ENCODE results near the gene CCL27. TPM values are rescaled to one million over a fixed set of nuclear protein-coding genes. Genes with fewer than 3 reads are reported as not detected.

Gene CCL27
- total RNA-seq, 1 experiment from 2014 or later = 0.68 TPM

GRCh38 chr9:34675048-34675714, 12.7 kb upstream of the CCL27 start:
- peaks cover 5% of the 10 kb centered on the region; the same call in 1 of the 2 replicates for H3K9me3 Mint-ChIP-seq
- H3K4me1 Mint-ChIP-seq = peaks cover 5% of the 10 kb centered on the region
- peaks cover 6% of the 10 kb centered on the region; the same call in 1 of the 2 replicates for H3K27me3 Mint-ChIP-seq (ENCODE audit: low read depth)
- peak; percentile 92 for DNase-seq (ENCODE audit: low spot score)
- CTCF ChIA-PET = interaction anchor here (0.7 to 5.0 kb wide), 12 partner anchors 10 to 373 kb away, joined by 3 to 120 read pairs (median 4); partner anchors contain the start of genes CCL19, CCL27 and GALT
- no peak overlapping the region for H3K4me3 Mint-ChIP-seq
- peaks cover 4% of the 10 kb centered on the region for H3K36me3 Mint-ChIP-seq
- ATAC-seq = peak; percentile 99
- H3K27ac Mint-ChIP-seq = no peak overlapping the region
- TF ChIP-seq SP1 (CRISPR knock-in tag; conservative IDR thresholded peaks at IDR 0.05) (peak; percentile 39; the same call in 1 of the 2 replicates), HMGXB4 (CRISPR knock-in tag; IDR thresholded peaks at IDR 0.05) (0 out of 2 replicates have a peak, but pooled peaks have one; percentile 34), CREM (CRISPR knock-in tag; IDR thresholded peaks at IDR 0.05) (no peak)
- TF ChIP-seq, protein P1, sequence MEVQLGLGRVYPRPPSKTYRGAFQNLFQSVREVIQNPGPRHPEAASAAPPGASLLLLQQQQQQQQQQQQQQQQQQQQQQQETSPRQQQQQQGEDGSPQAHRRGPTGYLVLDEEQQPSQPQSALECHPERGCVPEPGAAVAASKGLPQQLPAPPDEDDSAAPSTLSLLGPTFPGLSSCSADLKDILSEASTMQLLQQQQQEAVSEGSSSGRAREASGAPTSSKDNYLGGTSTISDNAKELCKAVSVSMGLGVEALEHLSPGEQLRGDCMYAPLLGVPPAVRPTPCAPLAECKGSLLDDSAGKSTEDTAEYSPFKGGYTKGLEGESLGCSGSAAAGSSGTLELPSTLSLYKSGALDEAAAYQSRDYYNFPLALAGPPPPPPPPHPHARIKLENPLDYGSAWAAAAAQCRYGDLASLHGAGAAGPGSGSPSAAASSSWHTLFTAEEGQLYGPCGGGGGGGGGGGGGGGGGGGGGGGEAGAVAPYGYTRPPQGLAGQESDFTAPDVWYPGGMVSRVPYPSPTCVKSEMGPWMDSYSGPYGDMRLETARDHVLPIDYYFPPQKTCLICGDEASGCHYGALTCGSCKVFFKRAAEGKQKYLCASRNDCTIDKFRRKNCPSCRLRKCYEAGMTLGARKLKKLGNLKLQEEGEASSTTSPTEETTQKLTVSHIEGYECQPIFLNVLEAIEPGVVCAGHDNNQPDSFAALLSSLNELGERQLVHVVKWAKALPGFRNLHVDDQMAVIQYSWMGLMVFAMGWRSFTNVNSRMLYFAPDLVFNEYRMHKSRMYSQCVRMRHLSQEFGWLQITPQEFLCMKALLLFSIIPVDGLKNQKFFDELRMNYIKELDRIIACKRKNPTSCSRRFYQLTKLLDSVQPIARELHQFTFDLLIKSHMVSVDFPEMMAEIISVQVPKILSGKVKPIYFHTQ (CRISPR knock-in tag; IDR thresholded peaks at IDR 0.05) = no peak
- TF ChIP-seq, protein P2, sequence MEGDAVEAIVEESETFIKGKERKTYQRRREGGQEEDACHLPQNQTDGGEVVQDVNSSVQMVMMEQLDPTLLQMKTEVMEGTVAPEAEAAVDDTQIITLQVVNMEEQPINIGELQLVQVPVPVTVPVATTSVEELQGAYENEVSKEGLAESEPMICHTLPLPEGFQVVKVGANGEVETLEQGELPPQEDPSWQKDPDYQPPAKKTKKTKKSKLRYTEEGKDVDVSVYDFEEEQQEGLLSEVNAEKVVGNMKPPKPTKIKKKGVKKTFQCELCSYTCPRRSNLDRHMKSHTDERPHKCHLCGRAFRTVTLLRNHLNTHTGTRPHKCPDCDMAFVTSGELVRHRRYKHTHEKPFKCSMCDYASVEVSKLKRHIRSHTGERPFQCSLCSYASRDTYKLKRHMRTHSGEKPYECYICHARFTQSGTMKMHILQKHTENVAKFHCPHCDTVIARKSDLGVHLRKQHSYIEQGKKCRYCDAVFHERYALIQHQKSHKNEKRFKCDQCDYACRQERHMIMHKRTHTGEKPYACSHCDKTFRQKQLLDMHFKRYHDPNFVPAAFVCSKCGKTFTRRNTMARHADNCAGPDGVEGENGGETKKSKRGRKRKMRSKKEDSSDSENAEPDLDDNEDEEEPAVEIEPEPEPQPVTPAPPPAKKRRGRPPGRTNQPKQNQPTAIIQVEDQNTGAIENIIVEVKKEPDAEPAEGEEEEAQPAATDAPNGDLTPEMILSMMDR (IDR thresholded peaks at IDR 0.05) = peak; percentile 52
- POLR2A ChIA-PET = interaction anchor here (1.0 to 1.5 kb wide), 3 partner anchors 10 to 97 kb away, joined by 3 read pairs; no protein-coding TSS in a partner anchor

GRCh38 chr9:34674440-34674839, 12.0 kb upstream of the CCL27 start:
- ATAC-seq = no peak
- TF ChIP-seq RORB (CRISPR knock-in tag; IDR thresholded peaks at IDR 0.05) (no peak), JAZF1 (CRISPR knock-in tag; IDR thresholded peaks at IDR 0.05) (no peak), E2F1 (CRISPR knock-in tag; IDR thresholded peaks at IDR 0.05) (no peak)
- DNase-seq (ENCODE audit: low spot score) = no peak
- Mint-ChIP-seq H3K27me3 (ENCODE audit: low read depth) (peaks cover 6% of the 10 kb centered on the region), H3K27ac (no peak overlapping the region), H3K9me3 (peaks cover 9% of the 10 kb centered on the region), H3K4me1 (peaks cover 5% of the 10 kb centered on the region), H3K4me3 (no peak overlapping the region), H3K36me3 (peaks cover 9% of the 10 kb centered on the region)
- ChIA-PET CTCF (interaction anchor here (1.1 to 5.0 kb wide), 6 partner anchors 9 to 40 kb away, joined by 3 to 120 read pairs (median 4); partner anchors contain the start of gene CCL19), POLR2A (interaction anchor here (1.1 kb wide), 1 partner anchor 9 kb away, joined by 3 read pairs; no protein-coding TSS in a partner anchor)

GRCh38 chr9:34671307-34671706, 8.8 kb upstream of the CCL27 start:
- Mint-ChIP-seq H3K9me3 (peaks cover 20% of the 10 kb centered on the region), H3K27me3 (ENCODE audit: low read depth) (peaks cover 10% of the 10 kb centered on the region), H3K27ac (no peak overlapping the region), H3K4me3 (no peak overlapping the region), H3K4me1 (peaks cover 5% of the 10 kb centered on the region), H3K36me3 (peaks cover 24% of the 10 kb centered on the region)
- no peak for TF ChIP-seq OVOL2 (CRISPR knock-in tag; IDR thresholded peaks at IDR 0.05; ENCODE audit: borderline replicate concordance)
- ATAC-seq (no peak), DNase-seq (ENCODE audit: low spot score) (no peak)
- POLR2A ChIA-PET = no interaction called here
- CTCF ChIA-PET = no interaction called here
